Naive thymus-derived CD8-positive, alpha-beta T cell (primary cell): ENCODE results near the gene NISCH. TPM values are rescaled to one million over a fixed set of nuclear protein-coding genes. Genes with fewer than 3 reads are reported as not detected.
A peak's percentile ranks its signal among the peaks of the same experiment; 100 is the strongest.

ENCODE experiments used
- ATAC-seq, 2 donors: fragments of 150-1000 bp; cut with Tn5 transposase in 1 of 2; sonication (Bioruptor Pico), chemical (Tn5 transposase) in 1 of 2; 1 replicate in 1 of 2; 2 replicates in 1 of 2; pipeline ENCODE4 v1.10.0; 2021; ENCODE audit warnings: mild to moderate bottlenecking in 2 of 2, moderate library complexity in 2 of 2
- POLR2A ChIA-PET: fragments of 350-600 bp; sonication (Branson Sonifier 250); formaldehyde crosslinking; loops from one replicate; lab custom pipeline; 2021; ENCODE audit warnings: antibody characterized with exemption; lab: Charles Lee
- DNase-seq, 10 donors: peaks; one replicate each; pipeline versions ENCODE4 v3.0.0 to v3.0.0-alpha.2; 2020 to 2022
- H3K27ac Mint-ChIP-seq, 10 donors: one replicate each; pipeline ENCODE4 v1.8.0; 2020 to 2022; ENCODE audit warnings: mild to moderate bottlenecking in 10 of 10, mixed read lengths in 10 of 10, moderate library complexity in 4 of 10, inconsistent platforms in 1 of 10
- H3K27me3 Mint-ChIP-seq, 5 donors: one replicate each; pipeline ENCODE4 v1.8.0; 2021 to 2022; ENCODE audit warnings: mixed read lengths in 5 of 5
- H3K36me3 Mint-ChIP-seq, 3 donors: one replicate each; pipeline ENCODE4 v1.8.0; 2020 to 2022; ENCODE audit warnings: mixed read lengths in 3 of 3, mild to moderate bottlenecking in 2 of 3, inconsistent platforms in 1 of 3
- H3K4me1 Mint-ChIP-seq, 4 donors: one replicate each; pipeline ENCODE4 v1.8.0; 2021 to 2022; ENCODE audit warnings: mixed read lengths in 4 of 4
- H3K4me3 Mint-ChIP-seq, 10 donors: one replicate each; pipeline ENCODE4 v1.8.0; 2020 to 2022; ENCODE audit warnings: mild to moderate bottlenecking in 10 of 10, mixed read lengths in 10 of 10, moderate library complexity in 6 of 10, inconsistent platforms in 1 of 10
- H3K9me3 Mint-ChIP-seq, 9 donors: one replicate each; pipeline ENCODE4 v1.8.0; 2020 to 2022; ENCODE audit warnings: mixed read lengths in 9 of 9, mild to moderate bottlenecking in 3 of 9, inconsistent platforms in 1 of 9, moderate library complexity in 1 of 9
- polyA plus RNA-seq, 3 donors: library from polyadenylated mRNA; unstranded; fragments of 300-500 nt; fragmentation: Illumina TruSeq; gene quantifications; one replicate each; pipeline ENCODE4 v1.2.3, GENCODE V29; 2021
- total RNA-seq, 8 experiments: library from RNA in 2 of 8; stranded (reverse) in 2 of 8; gene quantifications; one replicate each; pipeline ENCODE4 v1.2.3 and lab custom pipeline; 2021 to 2026

The NISCH gene
- total and polyA plus RNA-seq, 5 experiments from 2014 or later: 17.8 to 191 (median 30.1) TPM

DNA sequence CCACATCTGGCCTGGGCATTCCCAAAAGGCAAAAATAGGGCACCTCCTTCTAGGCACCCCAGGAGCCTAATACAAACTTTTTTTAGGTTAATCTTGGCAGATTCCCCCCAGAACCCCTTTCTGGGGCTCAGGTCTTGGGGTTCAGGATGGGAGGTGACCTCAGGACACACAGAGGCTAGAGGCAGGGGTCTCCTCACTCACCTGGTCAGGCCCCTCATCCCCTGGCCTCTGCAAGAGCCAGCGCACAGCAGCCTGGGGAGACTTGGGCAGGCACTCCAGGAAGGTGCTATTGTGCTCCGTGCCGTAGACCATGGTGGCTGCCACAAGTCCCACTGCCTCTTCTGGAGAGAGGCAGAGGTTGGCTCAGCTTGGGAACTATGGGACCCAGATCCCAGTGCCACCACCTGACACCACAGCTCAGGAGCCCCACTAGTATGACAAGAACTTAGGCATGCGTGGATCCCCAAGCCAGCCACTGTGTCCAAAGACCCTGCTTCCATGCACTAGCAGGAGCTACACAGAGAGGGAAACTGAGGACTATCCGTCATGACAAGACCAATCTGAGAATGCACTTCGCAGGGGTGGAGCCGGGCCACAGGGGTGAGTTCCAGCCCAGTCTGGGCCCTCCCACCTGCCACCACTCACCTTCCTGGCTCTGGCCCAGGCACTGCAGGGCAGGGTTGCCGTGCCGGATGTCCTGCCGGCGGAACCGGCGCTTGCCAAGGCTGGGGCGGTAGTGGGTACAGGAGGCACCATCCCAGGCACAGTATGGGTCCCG is 17.9 kb upstream of the NISCH start:
- H3K9me3 Mint-ChIP-seq: no peaks in the 10 kb centered on the region

DNA sequence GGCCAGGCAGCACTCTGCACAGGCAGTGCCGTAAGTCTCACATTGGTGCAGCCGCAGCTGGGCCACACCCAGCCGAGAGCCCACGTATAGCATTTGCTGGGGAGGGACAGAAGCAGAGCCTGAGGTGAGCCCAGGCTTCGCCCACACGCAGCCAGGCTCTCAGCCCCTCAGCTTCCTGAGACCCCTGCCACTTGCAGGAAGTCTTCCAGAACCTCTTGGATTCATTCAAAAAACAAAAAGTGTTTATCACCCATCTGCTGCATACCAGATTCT is 17.4 kb upstream of the NISCH start:
- H3K27me3 Mint-ChIP-seq: no peaks in the 10 kb centered on the region
- no peaks in the 10 kb centered on the region for H3K9me3 Mint-ChIP-seq
- H3K4me3 Mint-ChIP-seq: no peak overlapping the region
- no peak for ATAC-seq
- POLR2A ChIA-PET: no interaction called here
- H3K36me3 Mint-ChIP-seq: no peaks in the 10 kb centered on the region
- H3K4me1 Mint-ChIP-seq: no peaks in the 10 kb centered on the region
- no peak overlapping the region for H3K27ac Mint-ChIP-seq
- DNase-seq: peak in 1 of 10 donors; percentile 51

More for the DNA sequence above, 17.9 kb upstream of the NISCH start:
- no peaks in the 10 kb centered on the region for H3K4me1 Mint-ChIP-seq
- no peak for ATAC-seq
- no peak overlapping the region for H3K27ac Mint-ChIP-seq
- POLR2A ChIA-PET: no interaction called here
- DNase-seq: peak in 1 of 10 donors; percentile 49
- no peaks in the 10 kb centered on the region for H3K27me3 Mint-ChIP-seq
- H3K4me3 Mint-ChIP-seq: no peak overlapping the region
- H3K36me3 Mint-ChIP-seq: no peaks in the 10 kb centered on the region

DNA sequence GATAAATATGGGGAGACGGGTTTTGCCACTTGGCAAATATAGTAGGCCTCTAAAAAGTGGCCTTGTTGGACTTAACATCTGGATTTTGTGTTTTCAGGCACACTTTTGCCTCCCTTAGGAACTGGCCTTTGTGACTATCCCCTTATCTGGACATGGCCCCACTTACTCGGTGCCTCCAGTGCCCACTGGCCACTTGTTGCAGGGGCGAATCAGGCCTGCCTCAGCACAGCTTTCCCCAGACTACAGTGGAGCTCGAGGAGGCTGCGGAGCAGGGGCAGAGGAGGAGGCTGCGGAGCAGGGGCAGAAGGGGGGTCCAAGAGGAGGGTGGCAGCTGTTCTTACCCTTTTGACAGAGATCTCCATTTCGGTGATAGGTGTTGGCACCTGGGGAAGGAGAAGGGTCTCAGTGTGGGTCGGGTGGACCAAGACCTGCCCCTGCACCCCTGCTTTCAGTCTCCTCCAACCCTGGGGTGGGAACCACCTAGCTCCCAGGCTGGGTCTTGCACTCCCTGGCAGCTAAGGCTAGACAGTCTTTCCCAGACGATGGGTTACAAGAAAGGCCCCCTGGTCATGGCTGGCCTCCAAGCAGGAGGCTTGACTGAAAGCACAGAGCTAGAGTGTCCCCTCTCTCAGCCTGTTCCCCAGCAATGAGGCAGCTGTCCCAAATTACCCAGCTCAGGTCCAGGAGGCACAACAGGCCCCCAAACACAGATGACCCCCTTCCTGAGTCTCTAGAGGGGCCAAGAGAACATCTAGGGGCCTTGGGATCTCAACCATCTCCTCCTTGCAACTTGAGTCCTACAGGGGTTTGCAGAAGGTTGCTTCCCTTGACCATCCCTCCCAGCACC is 16.6 kb upstream of the NISCH start:
- DNase-seq (peak in 1 of 10 donors; percentile 31), ATAC-seq (no peak)
- H3K4me1 Mint-ChIP-seq: no peaks in the 10 kb centered on the region
- H3K27ac Mint-ChIP-seq: no peak overlapping the region
- H3K9me3 Mint-ChIP-seq: no peaks in the 10 kb centered on the region
- no peaks in the 10 kb centered on the region for H3K27me3 Mint-ChIP-seq
- no peak overlapping the region for H3K4me3 Mint-ChIP-seq
- POLR2A ChIA-PET: no interaction called here
- H3K36me3 Mint-ChIP-seq: no peaks in the 10 kb centered on the region

DNA sequence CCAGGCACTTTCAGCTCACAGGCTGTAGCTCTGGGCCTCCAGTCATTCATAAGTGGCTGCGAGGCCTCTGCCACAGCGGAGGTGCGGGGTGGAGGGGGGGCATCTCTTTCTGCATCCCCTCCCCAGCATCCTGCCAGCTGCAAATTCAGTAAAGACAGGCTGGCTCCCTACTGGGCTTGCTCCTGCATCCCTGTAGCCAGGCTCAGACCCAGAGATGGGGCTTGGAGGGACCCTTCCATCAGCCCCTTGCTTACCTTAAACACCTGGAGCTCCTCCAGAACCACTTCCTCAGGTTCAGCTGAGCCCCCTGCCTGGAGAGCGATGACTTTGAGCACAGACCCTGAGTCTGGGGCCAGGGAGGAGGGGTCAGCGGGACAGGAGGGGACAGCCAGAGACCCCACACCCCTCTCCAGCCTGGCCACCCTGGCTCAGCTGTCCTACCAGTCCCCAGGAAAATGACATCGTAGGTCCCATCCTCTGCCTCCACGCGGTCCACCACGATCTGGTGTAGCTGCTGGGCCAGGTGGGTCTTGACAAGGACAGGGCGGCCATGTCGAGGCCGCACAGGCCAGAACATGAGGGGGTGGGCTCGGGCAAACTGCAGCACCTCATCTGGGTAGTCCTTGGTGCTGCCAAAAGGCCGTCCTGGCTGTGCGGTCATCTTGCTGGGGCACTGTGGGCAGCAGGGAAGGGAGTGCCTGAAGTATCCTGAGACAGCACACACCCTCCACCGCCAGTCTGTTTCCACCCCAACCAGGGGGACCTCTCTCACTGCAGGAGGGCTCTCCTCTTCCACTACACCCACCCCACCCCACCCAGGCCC is 15.8 kb upstream of the NISCH start:
- Mint-ChIP-seq H3K4me1 (no peaks in the 10 kb centered on the region), H3K27me3 (no peaks in the 10 kb centered on the region), H3K36me3 (no peaks in the 10 kb centered on the region), H3K27ac (no peak overlapping the region), H3K4me3 (no peak overlapping the region), H3K9me3 (no peaks in the 10 kb centered on the region)
- DNase-seq (peak in 1 of 10 donors; percentile 38), ATAC-seq (no peak)
- POLR2A ChIA-PET: no interaction called here

DNA sequence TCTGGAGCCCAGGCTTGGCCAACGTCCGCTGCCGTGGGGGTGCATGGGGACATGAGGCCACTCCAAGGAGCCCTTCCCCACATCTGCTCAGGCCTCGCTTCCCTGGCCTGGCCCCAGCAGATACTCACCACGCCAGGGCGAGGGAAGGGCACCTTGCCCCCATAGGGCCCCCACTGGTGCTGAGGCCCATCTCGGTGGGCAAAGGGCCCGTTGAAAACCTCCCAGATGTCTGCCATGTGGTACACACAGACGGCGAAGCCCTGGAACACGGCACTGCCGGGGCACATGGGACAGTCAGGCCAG is 15.2 kb upstream of the NISCH start:
- Mint-ChIP-seq H3K4me3 (no peak overlapping the region), H3K27me3 (no peaks in the 10 kb centered on the region), H3K9me3 (no peaks in the 10 kb centered on the region), H3K4me1 (peaks cover 0 to 2% (median 1%) of the 10 kb centered on the region in 4 donors), H3K36me3 (no peaks in the 10 kb centered on the region), H3K27ac (no peak overlapping the region)
- POLR2A ChIA-PET: no interaction called here
- ATAC-seq (no peak), DNase-seq (peak in 1 of 10 donors; percentile 36)

DNA sequence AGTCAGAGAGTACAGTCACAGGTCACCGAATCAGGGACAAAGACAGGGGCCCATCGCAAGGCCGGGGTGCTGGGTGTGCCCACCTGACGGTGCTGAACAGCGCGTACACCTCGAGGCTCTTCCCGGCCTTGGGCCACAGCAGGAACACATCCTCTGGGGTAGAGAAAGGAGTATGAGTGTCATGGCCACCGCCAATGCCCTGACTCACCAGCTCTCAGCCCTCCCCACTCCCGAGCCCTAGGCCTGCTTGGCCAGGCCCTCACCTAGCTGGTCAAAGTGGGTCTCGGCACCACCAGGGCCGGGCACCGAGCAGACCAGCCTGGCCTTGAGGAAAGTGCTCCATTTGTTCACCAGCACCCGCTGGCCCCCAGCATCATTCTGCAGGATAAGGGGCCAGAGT is 14.7 kb upstream of the NISCH start:
- H3K27me3 Mint-ChIP-seq: no peaks in the 10 kb centered on the region
- H3K9me3 Mint-ChIP-seq: no peaks in the 10 kb centered on the region
- ATAC-seq (no peak), DNase-seq (peak in 1 of 10 donors; percentile 41)
- H3K36me3 Mint-ChIP-seq: no peaks in the 10 kb centered on the region
- peaks cover 0 to 6% (median 1%) of the 10 kb centered on the region in 4 donors for H3K4me1 Mint-ChIP-seq
- no peak overlapping the region for H3K4me3 Mint-ChIP-seq
- POLR2A ChIA-PET: no interaction called here
- H3K27ac Mint-ChIP-seq: no peak overlapping the region

DNA sequence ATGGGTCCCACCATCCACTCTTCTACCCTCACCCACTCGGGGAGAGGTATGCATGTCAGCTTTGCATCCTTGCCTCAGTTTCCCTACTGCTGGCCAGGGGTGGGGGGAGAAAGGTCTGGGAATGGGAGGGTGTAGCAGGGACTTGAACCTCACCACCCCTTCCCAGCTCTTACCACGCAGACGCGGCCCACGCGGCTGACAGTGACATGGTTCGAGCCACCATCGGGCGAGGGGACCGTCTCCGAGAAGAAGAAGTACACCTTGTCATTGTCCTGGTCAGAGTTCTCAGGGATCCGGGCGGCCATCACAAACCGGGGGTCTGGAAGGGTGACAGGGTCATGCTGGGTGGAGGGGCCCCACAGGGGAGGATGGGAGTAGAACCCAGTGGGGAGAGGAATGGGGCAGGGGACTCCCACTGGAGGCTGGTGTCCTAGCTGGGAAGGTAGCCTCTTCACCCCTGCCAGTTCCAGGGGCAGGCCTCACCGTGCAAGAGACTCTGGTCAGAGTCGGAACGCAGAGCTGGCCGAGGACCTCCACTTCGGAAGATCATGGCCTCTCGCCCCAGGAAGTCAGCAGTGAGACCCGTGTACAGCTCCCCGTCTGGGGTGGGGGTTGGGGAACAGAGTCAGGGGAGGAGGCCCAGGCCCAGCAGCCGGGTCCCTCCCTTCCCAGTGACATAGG is 14.2 kb upstream of the NISCH start:
- peaks cover 0 to 6% (median 1%) of the 10 kb centered on the region in 4 donors for H3K4me1 Mint-ChIP-seq
- ATAC-seq (no peak), DNase-seq (peak in 1 of 10 donors; percentile 55)
- no peak overlapping the region for H3K27ac Mint-ChIP-seq
- no peaks in the 10 kb centered on the region for H3K36me3 Mint-ChIP-seq
- H3K27me3 Mint-ChIP-seq: no peaks in the 10 kb centered on the region
- H3K4me3 Mint-ChIP-seq: no peak overlapping the region
- POLR2A ChIA-PET: no interaction called here
- H3K9me3 Mint-ChIP-seq: no peaks in the 10 kb centered on the region

DNA sequence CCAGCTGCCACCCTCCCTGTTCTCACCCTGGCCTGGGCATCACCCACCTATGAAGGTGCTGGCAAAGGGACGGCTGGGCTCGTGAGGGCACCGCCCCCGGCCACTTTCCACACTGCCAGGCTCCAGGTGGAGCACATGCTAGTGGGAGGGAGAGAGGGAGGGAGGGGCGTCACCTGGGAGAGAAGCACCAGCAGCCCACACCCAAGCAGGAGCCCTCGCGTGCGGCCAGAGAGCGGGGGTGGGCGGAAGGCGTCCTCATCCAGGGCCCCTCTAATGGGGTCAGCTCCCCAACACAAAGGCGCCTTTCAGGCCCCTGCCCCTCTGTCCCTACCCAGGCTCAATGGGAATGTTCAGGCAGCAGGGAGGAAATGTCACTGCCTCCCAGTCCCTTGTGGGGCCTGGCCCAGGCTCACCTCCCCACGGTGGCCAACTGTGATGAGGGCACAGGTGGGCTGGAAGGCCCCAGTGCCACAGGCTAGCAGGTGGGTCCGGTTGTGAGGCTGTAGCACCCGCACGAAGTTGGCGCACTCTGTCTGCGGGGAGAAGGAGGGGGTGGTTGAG is 13.6 kb upstream of the NISCH start:
- DNase-seq: peak in 1 of 10 donors; percentile 41
- no peak for ATAC-seq

DNA sequence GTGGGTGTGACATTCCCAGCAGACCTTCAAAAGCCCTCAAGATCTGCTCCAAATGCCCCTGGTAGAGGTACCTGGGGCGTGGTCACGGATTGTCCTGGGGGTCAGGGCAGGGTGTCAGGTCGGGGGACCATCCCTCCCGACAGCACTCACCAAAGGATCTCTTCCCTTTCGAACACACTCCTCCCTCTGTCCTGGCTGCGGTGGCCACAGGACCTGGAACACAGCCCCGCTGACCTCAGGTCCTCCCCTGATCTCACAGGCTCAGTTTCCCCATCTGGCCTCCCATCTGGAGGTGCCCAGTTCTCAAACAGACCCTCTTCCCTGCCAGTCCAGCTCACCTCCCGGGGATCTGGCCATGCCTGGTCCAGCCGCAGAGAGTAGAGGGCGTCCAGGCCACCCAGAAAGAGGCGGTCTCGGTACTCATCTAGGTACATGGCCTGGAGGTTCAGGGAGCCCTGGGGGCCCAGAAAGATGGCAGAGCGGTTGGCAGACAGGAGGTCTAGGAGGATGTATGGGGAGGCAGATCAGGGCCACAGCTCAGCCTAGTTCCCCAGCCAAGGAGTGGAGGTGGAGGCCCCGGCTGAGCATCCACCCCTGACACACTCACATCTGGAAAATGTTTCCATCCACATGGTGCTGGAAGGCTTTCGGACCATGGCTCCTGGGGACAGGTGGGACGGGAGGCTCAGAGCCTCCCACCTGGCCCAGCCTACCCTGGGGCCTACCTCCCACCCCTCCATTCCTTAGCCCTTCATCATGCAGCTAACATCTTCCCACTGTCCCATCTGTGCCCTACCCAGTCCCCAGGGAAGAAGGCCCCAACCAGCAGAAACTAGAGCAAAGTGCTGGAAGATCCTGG is 12.8 kb upstream of the NISCH start:
- H3K9me3 Mint-ChIP-seq: no peaks in the 10 kb centered on the region
- DNase-seq (peak in 1 of 10 donors; percentile 11), ATAC-seq (no peak)
- POLR2A ChIA-PET: no interaction called here
- H3K4me3 Mint-ChIP-seq: no peak overlapping the region
- H3K4me1 Mint-ChIP-seq: peaks cover 5 to 11% (median 8%) of the 10 kb centered on the region in 4 donors
- H3K27ac Mint-ChIP-seq: no peak overlapping the region
- no peaks in the 10 kb centered on the region for H3K36me3 Mint-ChIP-seq
- H3K27me3 Mint-ChIP-seq: no peaks in the 10 kb centered on the region

More for the DNA sequence above, 13.6 kb upstream of the NISCH start:
- peaks cover under 1 to 7% (median 3%) of the 10 kb centered on the region in 4 donors for H3K4me1 Mint-ChIP-seq
- H3K4me3 Mint-ChIP-seq: no peak overlapping the region
- H3K36me3 Mint-ChIP-seq: no peaks in the 10 kb centered on the region
- H3K9me3 Mint-ChIP-seq: no peaks in the 10 kb centered on the region
- H3K27ac Mint-ChIP-seq: no peak overlapping the region
- POLR2A ChIA-PET: no interaction called here
- H3K27me3 Mint-ChIP-seq: no peaks in the 10 kb centered on the region

DNA sequence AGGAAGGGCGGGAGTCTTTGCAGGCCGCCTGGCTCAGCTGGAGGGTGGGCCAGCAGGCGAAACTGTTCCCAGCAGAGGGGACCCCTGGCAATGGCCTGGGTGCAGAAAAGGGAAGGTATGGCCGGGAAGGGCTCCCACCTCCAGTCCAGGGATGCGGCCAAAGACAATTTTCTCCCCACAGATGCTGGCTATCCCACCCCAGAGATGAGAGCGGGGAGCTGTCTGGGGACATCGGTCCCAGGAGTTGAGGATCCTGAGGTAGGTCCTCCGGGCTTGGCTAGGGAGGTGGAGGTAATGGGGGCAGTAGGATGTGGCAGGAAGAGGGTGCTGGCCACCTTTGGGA is 12.2 kb upstream of the NISCH start:
- no peak overlapping the region for H3K4me3 Mint-ChIP-seq
- H3K27me3 Mint-ChIP-seq: no peaks in the 10 kb centered on the region
- H3K27ac Mint-ChIP-seq: no peak overlapping the region
- H3K36me3 Mint-ChIP-seq: no peaks in the 10 kb centered on the region
- ATAC-seq: no peak
- DNase-seq: peak in 1 of 10 donors; percentile 37
- H3K4me1 Mint-ChIP-seq: peaks cover 7 to 14% (median 9%) of the 10 kb centered on the region in 4 donors
- POLR2A ChIA-PET: no interaction called here
- H3K9me3 Mint-ChIP-seq: no peaks in the 10 kb centered on the region

DNA sequence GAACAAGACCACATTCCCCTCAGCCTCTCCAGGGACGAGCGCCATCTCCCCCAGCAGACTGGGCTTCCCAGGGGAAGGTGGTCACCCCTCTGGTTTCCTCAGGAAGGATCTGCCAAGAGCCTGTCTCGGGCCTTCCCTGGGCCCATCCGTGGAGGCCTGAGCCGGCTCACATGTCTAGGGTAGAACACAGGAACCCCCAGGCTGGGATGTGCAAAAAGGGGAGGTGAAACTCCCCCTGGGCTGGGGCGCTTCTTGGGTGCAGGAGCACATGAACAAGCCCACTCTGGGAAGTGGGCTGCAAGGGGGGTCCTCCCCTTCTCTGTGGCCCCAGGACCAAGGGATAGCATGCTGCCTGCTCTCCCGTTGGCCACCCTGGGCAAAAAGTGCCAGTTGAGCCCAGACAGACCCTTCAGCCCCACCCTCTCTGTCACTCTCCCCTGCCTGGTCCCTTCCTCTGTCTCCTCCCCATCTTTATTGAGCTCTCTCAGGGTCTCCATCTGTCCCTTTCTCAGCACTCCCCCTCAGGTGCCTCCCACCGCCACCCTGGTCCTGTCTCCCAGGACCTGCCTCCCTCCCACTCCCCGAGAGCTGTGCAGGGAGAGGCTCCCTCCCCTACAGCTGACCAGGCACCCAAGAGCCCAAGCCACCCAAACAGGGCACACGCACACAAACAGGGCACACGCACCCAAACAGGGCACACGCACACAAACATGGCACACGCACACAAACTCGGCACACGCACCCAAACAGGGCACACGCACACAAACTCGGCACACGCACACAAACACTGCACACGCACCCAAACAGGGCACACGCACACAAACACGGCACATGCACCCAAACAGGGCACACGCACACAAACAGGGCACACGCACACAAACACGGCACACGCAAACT is 11.4 kb upstream of the NISCH start:
- peak in 1 of 10 donors; percentile 15 for DNase-seq
- H3K4me1 Mint-ChIP-seq: peaks cover 7 to 14% (median 9%) of the 10 kb centered on the region in 4 donors
- no peak overlapping the region for H3K27ac Mint-ChIP-seq
- H3K9me3 Mint-ChIP-seq: no peaks in the 10 kb centered on the region
- POLR2A ChIA-PET: no interaction called here
- H3K36me3 Mint-ChIP-seq: no peaks in the 10 kb centered on the region
- no peak for ATAC-seq
- no peaks in the 10 kb centered on the region for H3K27me3 Mint-ChIP-seq
- no peak overlapping the region for H3K4me3 Mint-ChIP-seq
